ENCODE measurements around the gene CCDC33.
A peak's percentile ranks its signal among the peaks of the same experiment; 100 is the strongest.

DNA sequence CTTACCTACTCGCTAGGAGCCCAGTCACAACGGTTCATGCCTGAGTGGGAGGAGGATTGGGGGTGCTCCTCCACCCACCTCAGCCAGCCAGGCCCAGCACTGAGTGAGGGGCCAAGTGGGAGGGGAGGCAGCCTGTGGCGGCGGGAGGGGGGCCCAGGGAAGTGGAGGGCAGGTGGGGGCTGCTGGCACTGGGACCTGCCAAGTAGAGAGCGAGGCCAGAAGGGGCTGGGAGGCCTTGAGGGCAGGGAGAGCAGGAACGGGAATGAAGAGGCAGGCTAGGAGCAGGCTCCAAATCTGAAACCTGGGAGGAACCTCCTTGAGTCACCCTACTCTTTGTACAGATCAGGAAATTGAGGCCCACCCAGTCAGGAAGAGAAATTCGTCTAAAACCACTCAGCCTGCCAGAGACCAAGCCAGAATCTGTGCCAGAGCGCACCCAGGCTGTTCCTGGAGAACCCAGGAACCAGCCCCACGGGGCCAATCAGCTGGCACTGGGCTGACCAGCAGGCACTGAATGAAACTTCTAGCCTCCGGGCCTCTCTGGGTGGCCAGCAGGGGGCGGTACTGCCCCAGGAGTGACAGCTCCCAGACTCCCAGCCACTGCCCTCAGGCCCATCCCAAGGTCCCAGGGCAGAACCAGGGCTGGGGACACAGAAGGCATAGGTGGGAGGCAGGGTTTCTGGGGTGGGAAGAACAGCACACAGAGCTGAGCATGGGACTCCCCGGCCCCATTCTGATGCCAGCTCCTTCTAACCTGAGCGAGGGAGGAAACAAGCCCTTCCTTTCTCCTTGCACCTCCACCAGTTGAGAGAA is 146.1 kb downstream of the CCDC33 start:
- TF ChIP-seq HMGXB4 (CRISPR knock-in tag; IDR thresholded peaks at IDR 0.05), result no peak; the same call in 1 of the 2 replicates
- peak; percentile 95 for TF ChIP-seq CTCF (IDR thresholded peaks at IDR 0.05)
- TF ChIP-seq CREM (CRISPR knock-in tag; IDR thresholded peaks at IDR 0.05), result no peak
- TF ChIP-seq ZNF416 (CRISPR knock-in tag; IDR thresholded peaks at IDR 0.05), result no peak
- no peak for TF ChIP-seq ATF2 (CRISPR knock-in tag; IDR thresholded peaks at IDR 0.05; ENCODE audit: borderline replicate concordance, low read depth)
- no peak for TF ChIP-seq TP53 (CRISPR knock-in tag; IDR thresholded peaks at IDR 0.05)
- TF ChIP-seq KAT7 (CRISPR knock-in tag; IDR thresholded peaks at IDR 0.05; ENCODE audit: borderline replicate concordance), result no peak
- TF ChIP-seq MYBL2 (CRISPR knock-in tag; IDR thresholded peaks at IDR 0.05), result no peak

All from WTC11 (cell line).